GM21825 (cell line): ENCODE measurements around the gene NDOR1.

ENCODE experiments used
- ATAC-seq: cut with Tn5 transposase; IDR thresholded peaks from one replicate; pipeline ENCODE4 v1.9.1; 2021; ENCODE audit warnings: mild to moderate bottlenecking, moderate library complexity; ENCODE audit not compliant: unreplicated experiment

The NDOR1 gene

DNA sequence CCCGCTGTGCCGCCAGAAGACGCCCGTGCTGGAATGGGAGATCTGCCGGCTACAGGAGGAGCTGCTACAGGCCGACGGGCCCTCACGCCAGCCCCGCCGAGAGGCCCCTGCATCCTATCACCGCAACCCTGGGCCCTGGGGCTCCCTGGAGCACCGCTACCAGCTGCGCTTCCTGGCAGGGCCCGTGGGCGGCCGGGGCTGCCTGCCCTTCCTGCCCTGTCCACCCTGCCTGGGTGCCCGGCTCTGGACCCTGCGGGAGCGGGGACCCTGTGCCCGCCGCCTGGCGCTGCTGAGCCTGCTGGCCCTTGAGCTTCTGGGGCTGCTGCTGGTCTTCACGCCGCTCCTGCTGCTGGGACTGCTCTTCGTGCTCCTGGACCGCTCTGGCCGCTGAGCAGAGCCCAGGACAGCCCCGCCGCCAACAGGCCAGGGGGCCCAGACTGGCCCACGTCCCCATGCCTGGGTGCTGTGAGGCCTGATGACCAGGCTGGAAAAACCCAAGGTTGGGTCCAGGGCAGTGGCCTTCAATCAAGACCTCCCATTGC lies 12.8 kb downstream of the NDOR1 start:
- no peak for ATAC-seq

DNA sequence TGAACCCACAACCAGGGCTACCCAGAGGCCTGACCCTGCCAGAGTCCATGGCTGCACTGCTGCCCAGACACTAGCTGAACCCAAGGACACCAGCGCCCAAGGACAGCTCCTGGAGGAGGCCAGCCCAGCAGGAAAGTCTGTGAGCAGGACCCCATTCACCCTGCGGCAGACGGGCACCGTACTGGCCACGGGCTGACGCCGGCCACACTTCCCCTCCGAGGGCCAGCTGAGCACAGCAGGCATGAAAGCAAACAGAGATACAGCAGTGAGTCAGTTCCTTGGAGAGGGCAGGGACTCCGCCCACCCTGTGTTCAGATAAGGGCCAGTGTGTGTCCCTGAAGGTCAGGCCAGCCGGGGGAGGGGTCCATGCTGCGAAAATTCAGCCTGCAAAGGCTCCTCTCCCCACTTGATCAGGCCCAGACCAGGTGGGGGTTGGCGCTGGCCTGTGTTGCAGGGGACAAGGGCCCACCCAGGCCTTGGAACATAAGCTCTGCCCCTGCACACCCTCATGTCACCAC lies 13.3 kb downstream of the NDOR1 start:
- no peak for ATAC-seq

DNA sequence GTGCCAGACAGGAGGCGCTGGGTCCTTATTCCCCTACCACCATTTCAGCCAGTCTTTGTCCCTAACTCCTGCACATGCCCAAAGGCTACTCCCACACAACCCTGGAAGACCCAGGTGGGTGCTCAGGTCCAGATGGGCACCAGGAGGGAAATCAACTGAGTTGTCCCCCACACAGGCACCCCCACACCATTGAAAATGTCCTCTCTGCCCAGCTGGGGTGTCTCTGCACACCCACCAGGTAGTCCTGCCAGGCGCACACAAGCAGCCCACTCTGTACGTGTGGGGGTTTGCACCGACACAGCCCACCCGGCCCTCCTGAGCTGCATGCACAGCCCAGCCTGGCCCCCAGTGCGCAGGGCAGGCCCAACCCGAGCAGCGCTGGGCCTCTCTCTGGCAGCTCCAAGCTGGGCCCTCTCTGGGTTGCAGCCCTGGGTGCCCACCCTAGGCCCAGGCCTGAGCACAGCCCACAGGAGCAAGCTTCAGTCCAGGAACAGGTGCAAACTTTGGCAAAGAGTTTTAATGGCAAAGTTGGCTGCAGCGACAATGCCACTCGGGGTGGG lies 14.3 kb downstream of the NDOR1 start:
- ATAC-seq, result no peak

DNA sequence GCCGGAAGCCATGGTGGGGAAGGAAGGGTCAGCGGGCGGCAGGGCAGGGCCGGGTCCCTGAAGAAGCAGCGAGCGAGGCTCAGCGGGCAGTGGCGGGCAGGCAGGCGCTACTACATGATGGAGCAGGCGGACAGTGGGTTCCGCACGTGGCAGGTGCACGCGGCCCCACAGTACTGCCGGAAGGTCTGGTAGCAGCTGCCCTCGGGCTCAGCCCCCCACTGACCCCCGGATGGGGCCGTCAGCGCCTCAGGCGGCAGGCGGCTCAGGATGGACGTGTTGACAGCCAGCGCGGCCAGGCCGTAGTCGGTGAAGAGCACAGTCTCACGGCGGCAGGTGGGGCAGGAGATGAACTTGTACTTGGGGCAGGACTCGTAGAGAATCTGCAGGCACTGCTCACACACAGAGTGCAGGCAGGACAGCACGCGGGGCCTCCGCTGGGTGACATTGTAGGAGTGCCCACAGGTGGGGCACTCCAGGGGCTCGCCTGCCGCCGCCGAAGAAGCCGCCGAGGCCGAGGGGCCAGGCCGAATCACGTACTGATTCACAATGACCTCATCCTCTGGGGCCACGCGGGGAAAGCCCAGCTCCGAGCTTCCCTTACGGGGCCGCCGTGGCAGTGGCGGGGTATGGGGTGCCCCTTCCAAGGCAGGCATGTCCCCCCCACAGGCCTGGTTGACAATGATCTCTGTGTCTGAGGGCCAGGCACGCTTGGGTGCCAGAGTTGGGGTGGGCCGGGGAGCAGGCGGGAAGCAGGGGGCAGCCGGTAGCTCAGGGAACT lies 15.0 kb downstream of the NDOR1 start:
- no peak for ATAC-seq

DNA sequence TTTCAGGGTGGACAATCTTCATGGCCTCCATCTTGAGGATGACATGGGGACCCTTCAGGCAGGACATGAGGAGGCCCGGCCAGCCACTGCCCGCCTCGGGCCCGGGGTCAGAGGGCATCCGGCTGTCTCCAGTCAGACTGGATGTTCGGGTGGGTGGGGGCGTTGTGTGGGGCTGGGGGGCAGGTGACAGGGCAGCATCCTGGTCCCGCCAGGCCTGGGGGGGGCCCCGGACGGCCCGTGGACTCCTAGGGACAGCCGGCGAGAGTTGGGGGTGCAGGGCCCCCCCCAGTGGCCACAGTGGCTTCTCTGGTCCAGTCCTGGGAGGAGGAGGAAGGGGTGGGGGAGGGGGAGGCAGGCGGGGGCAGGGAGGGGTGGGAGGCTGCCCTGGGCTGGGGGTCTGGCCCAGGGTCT lies 15.6 kb downstream of the NDOR1 start:
- no peak for ATAC-seq

DNA sequence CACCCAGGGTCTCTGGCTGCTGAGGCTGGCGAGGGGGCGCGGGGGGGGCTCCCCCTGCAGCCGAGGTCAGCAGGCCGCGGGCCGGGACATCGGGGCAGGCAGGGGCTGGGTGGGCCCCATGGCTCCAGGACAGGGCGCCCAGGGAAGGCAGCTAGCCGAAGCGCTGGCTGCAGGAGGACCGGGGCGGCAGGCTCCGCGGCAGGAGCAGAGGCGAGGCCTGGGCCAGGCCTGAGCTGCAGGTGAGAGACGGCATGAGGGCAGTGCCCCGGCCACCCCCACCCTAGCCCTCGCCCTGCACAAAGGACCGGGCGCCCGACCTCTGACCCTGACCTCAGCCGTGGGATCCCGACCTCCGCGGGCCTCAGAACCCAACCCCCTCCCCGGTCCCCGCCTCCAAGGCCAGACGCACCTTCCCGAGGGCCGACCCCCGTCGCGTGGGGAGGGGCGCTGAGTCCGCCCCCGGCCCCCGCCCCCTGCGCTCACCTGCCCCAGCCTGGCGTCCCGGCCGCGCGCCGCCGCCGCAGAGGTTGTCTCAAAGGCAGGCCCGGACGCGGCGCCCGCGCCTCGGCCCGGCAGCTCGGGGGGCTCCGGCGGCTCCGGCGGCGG lies 16.1 kb downstream of the NDOR1 start:
- no peak for ATAC-seq

DNA sequence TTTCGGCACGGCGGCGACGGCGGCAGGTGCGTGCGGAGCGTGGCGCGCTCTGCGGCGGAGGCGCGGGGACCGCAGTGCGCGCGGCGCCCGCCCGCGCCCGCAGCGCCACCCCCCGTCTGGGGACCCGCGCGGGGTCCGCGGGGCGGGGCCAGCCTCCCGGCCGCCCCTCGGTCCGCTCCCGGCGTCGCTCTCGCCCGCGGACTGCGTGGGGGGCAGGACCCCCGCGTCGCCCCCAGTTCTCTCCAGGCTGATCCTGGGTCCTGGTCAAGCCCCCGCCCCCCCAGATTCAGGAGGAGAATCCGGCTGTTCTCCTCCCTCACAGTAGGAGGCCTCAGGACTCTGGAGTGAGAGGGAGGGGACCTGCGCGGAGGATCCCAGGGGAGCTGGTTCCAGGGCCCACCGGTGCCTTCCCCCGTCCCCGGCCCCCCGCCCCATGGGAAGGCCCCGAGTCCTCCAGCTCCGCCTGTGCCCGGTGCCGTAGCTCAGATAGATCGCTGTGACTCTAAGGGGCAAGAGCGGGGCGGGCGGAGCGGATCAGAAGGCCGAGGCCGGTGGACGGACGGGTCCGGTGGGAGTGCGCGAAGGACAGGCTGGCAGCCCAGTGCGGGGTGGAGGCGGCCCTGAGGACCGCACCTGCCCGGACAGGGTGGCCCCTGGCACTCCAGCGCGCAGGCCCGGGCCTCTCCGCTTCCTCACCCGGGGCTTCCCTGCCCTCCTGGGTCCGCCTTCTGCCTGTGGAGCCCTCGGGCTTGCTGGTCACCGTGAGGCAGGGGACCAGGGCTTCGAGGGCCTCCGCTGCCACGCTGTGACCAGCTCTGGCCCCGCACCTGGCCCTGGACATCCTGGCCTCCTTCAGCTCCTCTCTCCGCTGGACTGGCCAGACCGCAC lies 16.9 kb downstream of the NDOR1 start, which contains the start of gene RNF208:
Gene RNF208, minus strand, starts transcription at position 51 of the 888 bp plus-strand sequence. CDS start 1,028 bp downstream, outside the sequence.
- ATAC-seq, result no peak

DNA sequence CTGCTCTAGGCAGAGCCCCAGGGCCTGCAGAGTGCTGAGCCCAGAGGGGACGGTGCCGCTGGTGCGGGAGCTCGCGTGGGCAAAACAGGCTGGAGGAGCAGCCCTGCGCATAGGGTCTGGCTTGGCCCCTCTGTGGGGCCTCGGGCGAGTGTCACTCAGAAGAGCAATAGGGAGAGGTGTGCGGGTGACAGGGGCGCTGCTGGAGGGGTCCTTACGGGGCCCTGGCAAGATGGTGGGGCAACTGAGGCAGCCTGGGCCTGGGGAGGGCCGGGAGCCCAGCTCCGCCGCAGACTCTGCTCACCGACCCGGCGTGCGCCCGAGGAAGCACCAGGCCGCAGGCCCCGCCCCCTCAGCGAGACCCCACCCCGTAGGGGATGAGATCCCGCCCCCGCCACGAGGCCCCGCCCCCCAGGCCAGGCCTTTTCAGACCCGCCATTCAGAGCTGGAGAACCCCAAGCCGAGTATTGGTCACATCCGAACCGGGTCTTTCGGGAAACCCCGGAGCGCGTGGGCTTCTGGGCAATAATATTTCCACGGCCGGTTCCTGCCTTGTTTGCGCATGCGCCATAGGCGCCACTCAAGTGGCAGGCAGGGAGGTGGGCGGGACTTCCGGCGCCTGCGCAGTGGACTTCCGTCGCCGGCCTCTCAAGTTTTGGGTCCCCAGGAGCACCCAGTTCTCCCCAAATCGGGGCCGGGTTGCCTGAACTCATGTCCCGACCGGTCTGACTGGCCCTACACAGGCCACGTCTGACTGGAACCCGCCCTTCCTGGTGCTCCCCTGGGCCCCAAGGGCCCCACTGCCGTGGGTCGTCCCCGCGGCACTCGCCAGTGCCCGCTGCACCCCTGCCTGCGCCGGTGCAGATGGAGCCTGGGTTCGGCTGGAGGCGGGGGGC lies 17.8 kb downstream of the NDOR1 start:
- peak; percentile 51 for ATAC-seq

DNA sequence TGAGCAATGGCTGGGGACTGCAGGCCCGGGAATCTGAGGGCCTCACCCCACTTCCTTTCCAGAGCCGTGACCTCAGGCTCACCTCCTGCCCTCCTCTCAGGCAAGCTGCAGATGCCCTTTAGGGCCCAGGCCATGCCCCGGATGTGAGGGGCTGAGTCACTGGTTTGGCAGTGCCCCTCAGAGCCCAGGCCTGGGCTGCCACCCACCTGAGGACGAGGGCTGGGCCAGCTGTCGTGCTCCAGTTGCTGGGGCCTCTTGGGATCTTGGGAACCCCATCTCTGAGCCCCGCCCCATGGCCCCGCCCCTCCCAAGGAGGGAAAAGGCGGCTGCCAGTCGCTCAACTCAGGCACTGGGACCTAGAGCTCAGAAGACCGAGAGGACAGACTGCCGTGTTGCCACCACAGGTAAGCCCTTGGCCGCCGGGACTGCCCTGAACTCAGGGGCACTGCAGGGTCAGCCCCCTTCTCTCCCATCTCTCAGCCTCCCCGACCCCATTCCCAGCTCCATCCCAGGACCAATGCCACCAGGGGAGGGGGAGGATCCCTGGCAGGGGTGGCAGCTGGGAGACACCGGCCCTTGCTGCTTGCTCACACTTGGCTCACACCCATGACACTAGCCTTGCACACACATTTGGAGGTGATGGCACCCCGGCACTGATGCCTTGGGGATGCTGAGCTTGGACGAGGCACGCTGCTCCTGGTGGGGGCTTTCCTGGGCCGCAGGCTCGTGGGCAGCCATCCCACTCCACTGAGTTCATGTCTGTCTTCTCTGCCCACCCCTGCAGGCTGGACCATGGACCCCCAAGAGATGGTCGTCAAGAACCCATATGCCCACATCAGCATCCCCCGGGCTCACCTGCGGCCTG lies 19.6 kb downstream of the NDOR1 start, which contains the start of gene CYSRT1:
Gene CYSRT1, plus strand, starts transcription at position 345 of the 865 bp plus-strand sequence. Its CDS starts 448 bp downstream, at position 793.
- ATAC-seq, result no peak

DNA sequence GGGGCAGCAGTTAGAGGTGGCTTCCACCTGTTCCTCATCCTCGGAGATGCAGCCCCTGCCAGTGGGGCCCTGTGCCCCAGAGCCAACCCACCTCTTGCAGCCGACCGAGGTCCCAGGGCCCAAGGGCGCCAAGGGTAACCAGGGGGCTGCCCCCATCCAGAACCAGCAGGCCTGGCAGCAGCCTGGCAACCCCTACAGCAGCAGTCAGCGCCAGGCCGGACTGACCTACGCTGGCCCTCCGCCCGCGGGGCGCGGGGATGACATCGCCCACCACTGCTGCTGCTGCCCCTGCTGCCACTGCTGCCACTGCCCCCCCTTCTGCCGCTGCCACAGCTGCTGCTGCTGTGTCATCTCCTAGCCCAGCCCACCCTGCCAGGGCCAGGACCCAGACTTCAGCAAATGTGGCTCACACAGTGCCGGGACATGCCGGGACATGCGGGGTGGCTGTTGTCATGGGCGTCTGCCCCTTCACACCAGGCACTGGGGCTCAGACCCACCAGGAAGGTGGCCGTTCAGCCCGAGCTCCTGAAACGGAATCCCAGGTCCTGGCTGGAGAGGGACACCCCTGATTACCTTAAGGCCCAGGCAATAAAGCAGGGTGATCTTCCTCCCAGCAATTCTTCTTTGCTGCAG lies 20.3 kb downstream of the NDOR1 start:
- ATAC-seq, result no peak

DNA sequence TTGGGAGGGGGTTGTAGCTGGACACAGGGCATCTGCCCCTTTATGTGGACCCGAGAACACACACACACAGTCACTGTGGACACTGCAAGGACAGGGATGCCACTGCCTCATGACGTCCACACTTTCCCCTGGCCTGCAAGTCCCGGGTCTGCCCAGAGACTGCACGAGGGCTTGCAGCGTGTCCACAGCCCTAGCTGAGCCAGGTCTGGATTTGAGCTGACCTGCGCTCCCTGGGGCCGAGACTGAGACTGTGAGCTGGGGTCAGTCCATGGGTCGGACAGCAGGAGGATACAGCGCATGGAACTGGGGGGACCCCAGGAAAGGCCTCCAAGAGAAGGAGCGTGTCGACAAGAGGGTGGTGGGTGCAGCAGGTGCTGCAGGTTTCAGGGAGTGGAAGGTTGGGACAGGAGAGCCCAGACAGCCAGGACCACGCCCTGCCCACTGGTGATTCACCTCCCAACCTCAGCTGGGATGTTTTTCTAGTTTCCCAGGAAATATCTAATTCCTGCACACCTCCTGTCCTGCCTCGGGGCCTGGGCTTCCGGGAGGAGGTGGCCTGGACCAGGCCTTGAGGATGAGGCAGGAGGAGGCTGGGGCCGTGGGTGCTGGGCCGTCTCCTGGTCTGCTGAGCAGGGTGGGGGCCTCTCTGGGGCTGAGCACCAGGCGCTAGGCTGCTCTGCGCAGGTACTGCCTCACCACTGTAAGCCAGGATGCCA lies 21.0 kb downstream of the NDOR1 start:
- ATAC-seq, result no peak

DNA sequence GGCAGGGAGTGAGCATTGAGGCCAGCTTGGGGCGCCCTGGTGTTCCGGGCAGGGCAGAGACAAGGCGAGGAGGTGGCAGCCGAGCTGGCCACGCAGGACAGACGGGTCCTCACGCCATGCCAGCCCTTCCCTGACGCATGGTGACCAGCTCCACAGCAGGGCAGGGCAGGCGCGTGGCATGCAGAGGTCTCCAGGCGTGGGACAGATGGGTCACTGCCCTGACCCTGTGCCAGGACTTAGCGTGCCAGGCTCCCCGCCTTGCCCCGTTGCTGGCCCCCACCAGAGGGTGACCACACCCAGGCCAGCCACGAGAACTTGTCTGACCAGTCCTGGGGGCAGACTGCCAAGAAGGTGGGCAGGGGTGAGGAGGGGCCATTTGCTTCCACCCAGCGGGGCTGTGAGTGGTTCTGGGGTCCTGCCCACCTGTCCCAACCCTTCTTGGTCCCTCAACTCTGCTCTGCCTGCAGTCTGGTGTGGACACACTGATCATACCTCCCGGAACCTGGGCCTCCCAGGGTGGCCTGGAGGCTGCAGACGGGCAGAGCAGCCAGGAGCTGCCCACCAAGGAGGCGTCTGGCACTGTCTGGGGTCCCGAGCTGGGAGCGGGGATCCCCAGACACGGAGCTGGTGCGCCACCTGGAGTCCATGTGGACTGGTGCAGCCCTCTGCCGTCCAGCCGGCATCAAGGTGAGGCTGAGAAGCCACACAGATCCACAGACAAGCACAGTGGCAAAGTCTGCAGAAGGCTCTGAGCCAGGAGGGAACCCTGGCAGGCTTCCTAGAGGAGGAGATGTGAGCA lies 21.8 kb downstream of the NDOR1 start, which contains the start of gene RNF224:
Gene RNF224, plus strand, starts transcription at position 449 of the 799 bp plus-strand sequence. CDS start 834 bp downstream, outside the sequence.
- no peak for ATAC-seq

DNA sequence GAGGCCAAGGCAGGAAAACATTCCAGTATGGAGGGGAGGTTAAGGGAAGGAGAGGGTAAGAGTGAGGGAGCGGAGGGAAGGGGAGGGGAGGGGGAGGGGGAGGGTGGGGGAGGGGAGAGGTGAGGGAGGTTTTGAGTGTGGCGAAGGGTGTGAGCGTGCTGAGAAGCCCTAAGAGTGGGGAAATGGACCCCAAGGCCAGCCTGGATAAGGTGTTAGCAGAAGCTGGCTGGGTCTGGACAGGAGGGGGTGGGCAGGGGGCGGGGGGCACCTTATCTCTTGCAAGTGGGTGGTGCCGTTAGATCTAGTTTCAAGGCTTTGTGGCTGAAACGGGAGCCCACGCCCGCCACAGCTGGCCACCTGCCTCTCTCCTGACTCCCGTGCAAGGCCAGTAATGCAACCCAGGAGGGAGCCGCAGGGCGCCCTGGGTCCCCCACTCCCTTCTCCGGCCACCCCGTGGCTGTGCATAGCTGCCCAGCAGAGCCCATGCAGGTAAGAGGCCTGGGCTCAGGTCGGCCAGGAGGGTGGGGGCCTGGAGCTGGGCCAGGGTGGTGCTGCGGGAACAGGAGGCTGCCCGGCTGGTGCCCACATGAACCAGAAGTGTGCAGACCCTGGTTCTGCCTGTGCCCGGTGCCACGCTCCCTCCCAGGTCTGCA lies 22.5 kb downstream of the NDOR1 start:
- no peak for ATAC-seq

DNA sequence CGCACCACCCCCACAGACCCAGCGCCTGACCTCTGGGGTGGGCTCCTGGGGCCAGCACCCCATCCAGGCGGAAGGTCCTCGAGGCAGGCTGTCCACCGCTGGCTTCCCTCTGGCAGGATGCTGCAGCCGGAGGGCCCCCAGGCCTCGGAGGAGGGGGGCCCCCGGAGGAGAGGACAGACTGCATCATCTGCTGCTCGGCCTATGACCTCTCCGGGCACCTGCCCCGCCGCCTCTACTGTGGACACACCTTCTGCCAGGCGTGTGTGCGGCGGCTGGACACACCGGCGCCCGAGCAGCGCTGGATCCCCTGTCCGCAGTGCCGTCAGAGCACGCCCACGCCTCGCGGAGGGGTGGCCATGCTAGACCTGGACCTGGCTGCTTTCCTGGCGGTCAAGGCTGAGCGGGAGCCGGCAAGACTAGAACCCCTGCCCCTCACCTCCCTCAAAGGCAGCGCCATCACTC lies 23.0 kb downstream of the NDOR1 start:
- no peak for ATAC-seq

DNA sequence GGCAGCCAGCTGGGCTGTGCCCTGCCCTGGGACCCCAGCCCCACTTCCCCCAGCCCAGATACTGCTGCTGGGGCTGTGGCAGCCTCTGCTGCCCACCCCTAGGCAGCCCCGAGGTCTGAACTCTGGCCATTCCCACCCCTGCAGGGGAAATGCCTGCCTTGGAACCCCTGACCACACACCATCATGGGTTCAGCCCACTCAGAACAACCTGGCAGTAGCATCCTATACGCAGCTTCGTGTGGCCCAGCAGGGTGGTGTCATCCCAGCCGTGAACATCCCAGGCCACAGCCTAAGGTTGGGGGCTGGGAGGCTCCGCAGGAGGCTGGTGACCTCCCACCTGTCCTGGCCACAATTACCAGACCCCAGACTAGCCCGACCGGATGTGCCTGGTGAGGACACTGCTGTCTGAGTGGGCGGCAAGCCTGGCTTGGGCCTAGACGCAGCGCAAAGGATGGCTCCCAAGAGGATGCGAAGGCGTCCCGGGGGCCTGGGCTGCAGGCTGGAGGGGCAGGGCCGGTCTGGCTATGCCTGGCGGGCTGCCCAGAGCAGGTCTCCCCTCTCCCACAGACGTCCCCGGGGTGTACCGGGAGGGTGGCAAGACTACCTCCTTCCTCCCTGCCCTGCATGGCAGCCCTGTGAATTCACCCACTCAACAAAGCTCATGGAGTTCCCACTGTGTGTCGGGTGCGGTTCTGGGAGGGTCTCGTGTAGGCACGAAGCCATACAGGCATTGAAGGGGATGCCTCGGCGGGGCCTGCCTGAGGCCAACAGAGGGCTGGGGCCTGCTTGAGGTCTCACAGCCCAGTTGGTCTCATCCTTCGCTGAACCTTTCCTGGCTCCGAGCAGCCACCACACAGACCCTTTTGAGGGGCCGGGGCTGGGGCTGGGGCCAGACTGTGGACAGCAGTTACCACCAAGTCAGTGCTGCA lies 23.7 kb downstream of the NDOR1 start:
- no peak for ATAC-seq
